Kidney epithelial cell (primary cell): Measurements from ENCODE around the gene DGKI. TPM values are rescaled to one million over a fixed set of nuclear protein-coding genes. Genes with fewer than 3 reads are reported as not detected.

Experiments
- DNase-seq: peaks from one replicate; pipeline ENCODE4 v3.0.0-alpha.2; 2010; ENCODE audit warnings: low read depth
- H3K27me3 ChIP-seq: 2 replicates; pipeline ENCODE4 v1.6.0; 2011; ENCODE audit warnings: low read length; ENCODE audit not compliant: control insufficient read depth, insufficient read depth
- H3K36me3 ChIP-seq: 2 replicates; pipeline ENCODE4 v1.5.1; 2011; ENCODE audit warnings: low read length; ENCODE audit not compliant: control insufficient read depth, insufficient read depth
- H3K4me3 ChIP-seq: 2 replicates; pipeline ENCODE4 v1.5.1; 2011; ENCODE audit warnings: low read depth, mild to moderate bottlenecking, control low read depth, low read length
- CTCF ChIP-seq: IDR thresholded peaks from 2 replicates; pipeline ENCODE4 v1.5.1; 2011; ENCODE audit warnings: mild to moderate bottlenecking, moderate library complexity, low read length, control low read depth, inconsistent platforms; ENCODE audit not compliant: insufficient read depth, poor library complexity, severe bottlenecking
- total RNA-seq: library from RNA; depleted of rRNA; stranded (reverse); fragments of >200 nt; gene quantifications from 2 replicates; pipeline ENCODE4 v1.2.3, GENCODE V29; 2015

The DGKI gene
- total RNA-seq, 1 donor from 2014 or later = 3.5 TPM

GRCh38 chr7:137847568-137848050 lies 835 bp upstream of the DGKI start:
- no peak for TF ChIP-seq CTCF

GRCh38 chr7:137846549-137846826 lies 286 bp downstream of the DGKI start:
- no peak for TF ChIP-seq CTCF
- Histone ChIP-seq H3K27me3 (peaks cover 18% of the 10 kb centered on the region), H3K4me3 (peak overlapping the region; percentile 41), H3K36me3 (no peaks in the 10 kb centered on the region)
- no peak for DNase-seq

More at GRCh38 chr7:137847568-137848050, 835 bp upstream of the DGKI start:
- no peak for DNase-seq
- peaks cover 18% of the 10 kb centered on the region for H3K27me3 ChIP-seq
- H3K36me3 ChIP-seq = no peaks in the 10 kb centered on the region
- H3K4me3 ChIP-seq = no peak overlapping the region

- no peak for TF ChIP-seq CTCF
- Histone ChIP-seq H3K36me3 (no peaks in the 10 kb centered on the region), H3K27me3 (peaks cover 18% of the 10 kb centered on the region)
Measured at GRCh38 chr7:137844677-137845425, 1.9 kb downstream of the DGKI start.

GRCh38 chr7:137839903-137840779 lies 6.6 kb downstream of the DGKI start:
- Histone ChIP-seq H3K4me3 (no peak overlapping the region), H3K36me3 (no peaks in the 10 kb centered on the region), H3K27me3 (peaks cover 2% of the 10 kb centered on the region)
- no peak for DNase-seq
- no peak for TF ChIP-seq CTCF

More at GRCh38 chr7:137844677-137845425, 1.9 kb downstream of the DGKI start:
- H3K4me3 ChIP-seq = no peak overlapping the region
- no peak for DNase-seq

GRCh38 chr7:137838706-137839315 lies 8.0 kb downstream of the DGKI start:
- H3K27me3 ChIP-seq = no peaks in the 10 kb centered on the region
- no peaks in the 10 kb centered on the region for H3K36me3 ChIP-seq
- no peak for TF ChIP-seq CTCF
- H3K4me3 ChIP-seq = no peak overlapping the region
- DNase-seq = no peak
